Left hindlimb (tissue), 1 donor: Measurements from ENCODE around the gene NCK2.
"Not testable (repeated sequence)": the region's sequence is repeated elsewhere in the genome, so short reads cannot be mapped to it uniquely, and the experiment has no call there.

Source experiments
- DNase-seq: peaks from one replicate; pipeline ENCODE4 v3.0.0-alpha.2; 2018

NCK2 gene

DNA sequence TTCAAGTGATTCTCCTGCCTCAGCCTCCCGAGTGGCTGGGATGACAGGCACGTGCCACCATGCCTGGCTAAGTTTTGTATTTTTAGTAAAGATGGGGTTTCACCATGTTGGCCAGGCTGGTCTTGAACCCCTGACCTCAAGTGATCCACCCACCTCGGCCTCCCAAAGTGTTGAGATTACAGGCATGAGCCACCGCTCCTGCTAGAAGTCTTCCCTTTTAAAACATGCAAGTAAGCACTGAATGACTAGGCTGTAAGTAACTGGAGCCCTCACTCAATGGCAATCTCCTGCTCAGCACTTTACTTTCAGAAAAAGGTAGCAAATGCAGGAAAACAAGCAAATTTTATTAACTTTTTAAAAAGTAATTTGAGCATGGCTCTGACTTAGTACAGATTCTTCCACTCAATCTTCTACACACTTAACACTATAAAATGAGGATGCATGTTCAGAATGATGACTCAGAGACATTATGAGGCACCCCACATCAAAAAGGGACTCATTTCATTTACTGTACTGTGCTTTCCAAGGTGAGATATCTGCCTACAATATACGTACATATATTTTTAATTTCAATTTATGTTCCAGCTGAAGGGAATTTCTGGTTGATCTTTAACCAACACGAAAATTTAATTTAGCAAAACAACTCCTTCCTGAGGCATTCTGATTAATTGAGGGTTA, 6.6 kb upstream of the NCK2 start:
- DNase-seq, result no peak

DNA sequence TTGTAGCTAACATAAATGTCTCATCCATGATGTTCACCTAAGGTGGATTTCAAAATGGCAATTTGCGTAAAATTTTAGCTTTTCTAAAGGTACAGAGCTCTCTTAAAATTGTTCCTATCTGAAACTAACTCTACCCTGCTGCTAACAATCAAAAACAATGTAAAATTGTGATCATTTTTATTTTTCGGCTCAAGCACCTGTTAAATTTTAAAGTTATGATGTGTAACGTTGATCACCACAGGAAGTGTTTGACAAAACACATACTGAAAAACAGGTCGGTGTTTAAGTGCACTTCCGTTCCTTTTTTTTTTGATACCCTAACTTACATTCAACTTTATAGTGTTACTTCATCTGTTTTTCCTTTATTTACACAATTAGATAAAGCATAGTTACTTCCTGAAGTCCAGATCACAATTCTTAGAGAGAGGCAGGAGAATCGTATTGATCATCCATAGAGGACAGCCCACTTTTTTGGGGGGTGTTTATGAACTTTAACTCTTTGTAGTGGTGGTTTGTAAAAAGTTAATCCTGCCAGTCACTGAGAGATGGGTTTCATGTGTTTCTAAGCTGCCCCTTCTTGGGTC, 6.0 kb upstream of the NCK2 start:
- no peak for DNase-seq

GRCh38 chr2:105739426-105739825, 5.3 kb upstream of the NCK2 start:
- DNase-seq, result no peak

- no peak for DNase-seq
Observed at GRCh38 chr2:105739944-105740530, 4.7 kb upstream of the NCK2 start.

GRCh38 chr2:105741174-105741573, 3.5 kb upstream of the NCK2 start:
- no peak for DNase-seq

DNA sequence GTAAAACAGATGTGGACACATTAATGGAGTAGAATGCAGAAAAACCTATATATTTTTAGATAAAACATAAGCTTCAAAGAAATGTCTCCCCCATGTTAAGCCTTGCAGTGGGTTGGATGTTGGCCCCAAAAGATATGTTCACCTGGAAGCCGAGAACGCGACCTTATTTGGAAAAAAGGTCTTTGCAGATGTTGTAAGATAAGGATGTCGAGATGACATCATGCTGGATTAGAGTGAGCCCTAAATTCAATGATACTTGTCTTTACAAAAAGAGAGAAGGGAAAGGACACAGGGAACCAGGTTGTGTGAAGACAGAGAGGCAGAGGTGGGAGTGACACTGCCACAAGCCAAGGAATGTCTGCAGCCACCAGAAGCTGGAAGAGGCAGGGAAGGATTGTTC, 3.1 kb upstream of the NCK2 start:
- DNase-seq, result no peak

DNA sequence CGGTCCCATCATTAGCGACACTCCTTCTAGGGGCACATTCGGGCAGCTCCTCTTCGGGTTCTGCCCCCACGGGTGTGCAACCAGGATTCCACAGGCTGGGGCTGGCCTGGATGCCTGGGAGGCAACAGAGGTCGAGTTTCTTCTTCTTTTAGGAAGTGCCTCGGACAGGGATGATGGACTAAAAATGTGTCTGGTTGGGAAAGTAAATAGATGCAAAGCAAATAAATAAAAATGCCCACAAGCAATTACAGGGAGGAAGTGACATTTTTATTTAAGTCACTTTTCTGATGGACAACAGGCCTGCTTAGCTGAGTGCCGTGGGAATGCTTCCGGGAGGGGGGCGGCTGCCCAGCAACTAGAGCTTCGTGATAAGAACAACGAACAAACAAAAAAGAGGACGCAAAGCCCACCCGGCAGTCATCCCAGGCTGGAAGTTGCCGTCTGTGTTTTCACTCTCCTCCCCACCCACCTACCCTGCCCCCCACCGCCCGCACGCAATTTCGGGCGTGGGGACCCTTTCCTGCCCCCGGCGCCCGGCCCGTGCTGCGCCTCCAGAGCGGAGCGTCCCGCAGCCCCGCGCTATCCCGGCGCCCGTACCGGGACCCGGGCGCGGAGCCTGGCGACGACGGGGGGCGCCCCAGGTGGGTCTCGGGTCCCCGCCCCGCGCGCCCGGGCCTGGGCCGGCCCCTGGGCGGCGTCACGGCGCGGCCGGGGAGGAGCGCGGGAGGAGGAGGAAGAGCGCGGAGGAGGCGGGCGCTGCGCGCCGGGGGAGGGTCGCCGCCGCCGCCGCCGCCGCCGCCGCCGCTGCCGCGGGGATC, 412 bp upstream of the NCK2 start:
- peak; percentile 77 for DNase-seq

DNA sequence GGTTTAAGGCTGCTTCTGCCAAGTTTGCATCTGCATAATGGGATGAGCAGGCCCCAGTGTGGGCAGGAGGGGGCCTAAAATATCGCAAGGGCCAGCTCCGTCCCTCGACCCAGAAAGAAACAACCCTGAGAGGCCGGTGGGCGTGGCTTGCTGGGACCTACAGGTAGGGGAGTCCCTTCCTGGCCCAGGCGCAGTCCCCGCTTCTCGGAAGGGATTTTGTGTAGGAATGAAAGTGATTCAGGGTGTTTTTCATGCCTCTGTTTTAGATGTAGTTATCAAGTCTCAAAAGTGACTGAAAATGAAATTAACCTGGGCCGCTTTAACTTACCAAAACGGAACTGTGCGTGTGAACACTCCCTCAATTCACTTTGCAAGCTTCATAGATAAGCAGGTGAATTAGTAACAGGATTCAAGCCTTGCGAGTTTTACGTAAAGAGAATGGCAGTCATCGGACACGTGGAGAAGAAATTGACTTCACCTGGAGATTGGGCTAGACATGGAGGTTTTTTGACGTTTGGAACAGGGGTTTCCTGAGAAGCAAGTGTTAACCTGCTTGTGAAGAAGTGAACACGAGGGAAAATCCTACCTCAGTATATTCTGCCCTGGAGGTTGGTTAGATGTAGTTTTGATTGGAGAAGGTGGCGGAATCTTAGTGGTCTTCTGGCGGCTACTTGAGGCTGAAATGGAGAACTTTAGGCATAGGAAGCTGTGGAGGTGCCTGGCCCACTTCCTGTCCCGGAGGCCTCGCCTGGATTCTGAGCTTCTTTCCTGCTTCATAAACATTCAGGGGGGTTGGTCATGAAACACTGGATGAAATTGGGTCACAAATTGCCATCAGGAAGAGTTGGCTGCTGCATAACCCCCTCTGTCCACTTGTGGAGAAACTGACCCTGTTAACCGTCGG, 1.7 kb downstream of the NCK2 start:
- DNase-seq, result no peak

DNA sequence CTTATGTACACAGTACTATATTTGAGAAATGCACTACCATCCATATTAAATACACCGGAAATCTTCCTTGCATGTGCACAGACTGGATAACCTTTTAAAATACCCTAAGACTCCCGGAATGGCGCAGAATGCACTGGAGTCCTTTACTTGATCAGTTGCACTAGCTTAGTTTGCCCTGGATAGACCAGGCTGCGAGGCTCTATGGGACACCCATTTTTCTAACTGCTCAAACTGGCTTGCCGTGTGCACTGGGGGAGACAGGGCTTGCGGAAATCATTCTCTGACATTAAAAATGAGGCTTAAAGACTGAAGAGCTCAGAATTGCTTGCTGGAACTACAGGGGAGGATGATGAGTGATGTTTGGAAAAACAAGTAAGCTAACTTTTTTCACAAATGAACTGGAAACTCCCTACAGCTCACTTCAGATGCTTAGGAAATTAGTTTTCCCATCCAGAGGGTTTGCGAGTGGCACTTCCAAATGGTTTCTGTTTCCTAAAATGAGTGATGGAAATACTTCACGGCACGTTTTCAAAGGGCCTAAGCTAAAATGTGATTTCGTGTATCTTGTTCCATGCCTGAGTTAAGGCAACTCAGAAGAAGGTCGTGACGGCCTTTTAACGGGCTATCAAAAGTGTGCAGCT, 2.7 kb downstream of the NCK2 start:
- no peak for DNase-seq

GRCh38 chr2:105747991-105748390, 3.3 kb downstream of the NCK2 start:
- no peak for DNase-seq

GRCh38 chr2:105748566-105748965, 3.9 kb downstream of the NCK2 start:
- DNase-seq, result no peak

DNA sequence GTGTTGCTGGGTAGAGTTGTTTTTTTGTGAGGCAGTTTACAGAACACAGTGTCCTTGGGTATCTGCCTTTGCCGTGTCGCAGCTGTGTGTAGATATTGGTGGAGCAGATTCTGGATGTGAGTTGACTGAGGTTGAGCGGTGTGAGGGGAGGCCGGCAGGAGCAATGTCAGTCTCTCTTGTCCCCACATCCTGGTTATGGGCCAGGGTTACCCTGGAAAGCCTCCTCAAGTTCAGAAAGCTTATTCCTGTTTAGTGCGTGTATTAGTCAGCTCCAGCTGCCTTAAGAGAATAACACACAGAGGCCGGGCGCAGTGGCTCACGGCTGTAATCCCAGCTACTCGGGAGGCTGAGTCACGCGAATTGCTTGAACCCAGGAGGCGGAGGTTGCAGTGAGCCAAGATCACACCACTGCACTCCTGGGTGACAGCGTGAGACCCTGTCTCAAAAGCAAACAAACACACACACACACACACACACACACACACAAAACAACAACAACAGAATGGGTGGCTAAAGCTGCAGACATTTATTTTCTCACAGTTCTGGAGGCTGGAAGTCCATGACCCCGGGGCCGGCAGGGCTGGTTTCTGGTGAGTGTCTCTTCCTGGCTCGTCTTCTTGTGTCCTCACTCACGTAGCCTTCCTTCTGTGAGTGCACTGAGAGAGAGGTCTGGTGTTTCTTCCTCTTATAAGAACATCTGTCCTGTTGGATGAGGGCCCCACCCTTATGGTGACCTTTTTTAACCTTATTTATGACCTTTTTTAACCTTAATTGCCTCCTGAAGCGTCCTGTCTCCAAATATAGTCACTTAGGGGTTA, 5.1 kb downstream of the NCK2 start:
- DNase-seq, result no peak

DNA sequence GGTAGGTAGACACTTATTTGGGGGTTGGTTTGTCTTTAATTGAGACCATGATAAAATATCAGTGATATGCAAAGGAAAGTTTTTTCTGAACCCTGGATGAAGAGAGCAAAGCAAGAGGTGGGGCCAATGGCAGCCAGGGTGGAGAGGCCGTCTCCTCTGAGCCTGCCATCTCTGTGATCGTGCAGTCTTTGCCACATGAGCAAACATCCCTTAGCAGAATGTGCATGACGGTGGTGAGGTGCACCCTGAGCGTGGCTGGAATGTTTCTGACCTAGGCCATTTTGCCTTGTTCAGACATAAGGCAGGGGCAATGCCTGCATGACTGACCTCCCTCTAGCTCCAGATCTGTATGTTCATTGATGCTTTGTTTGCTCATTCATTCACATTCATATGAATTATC, 6.0 kb downstream of the NCK2 start:
- DNase-seq, result no peak

DNA sequence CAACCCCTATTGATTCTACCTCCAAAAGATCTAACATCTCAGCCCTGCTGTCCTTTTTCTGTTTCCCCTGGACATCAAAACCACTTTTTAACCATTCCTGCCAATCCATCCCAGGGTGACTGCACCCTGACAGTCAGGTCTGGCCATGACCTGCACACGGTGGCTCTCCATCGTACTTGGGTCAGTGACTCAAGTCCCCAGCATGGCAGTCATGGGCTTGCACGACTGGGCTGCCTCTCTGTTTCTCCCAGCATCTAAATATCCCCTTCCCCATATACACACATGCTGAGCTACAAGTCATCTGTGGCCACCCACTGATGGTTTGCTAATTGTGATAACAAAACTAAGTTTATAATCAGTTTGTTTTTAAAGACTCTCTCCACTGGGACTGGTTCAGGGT, 6.6 kb downstream of the NCK2 start:
- no peak for DNase-seq

DNA sequence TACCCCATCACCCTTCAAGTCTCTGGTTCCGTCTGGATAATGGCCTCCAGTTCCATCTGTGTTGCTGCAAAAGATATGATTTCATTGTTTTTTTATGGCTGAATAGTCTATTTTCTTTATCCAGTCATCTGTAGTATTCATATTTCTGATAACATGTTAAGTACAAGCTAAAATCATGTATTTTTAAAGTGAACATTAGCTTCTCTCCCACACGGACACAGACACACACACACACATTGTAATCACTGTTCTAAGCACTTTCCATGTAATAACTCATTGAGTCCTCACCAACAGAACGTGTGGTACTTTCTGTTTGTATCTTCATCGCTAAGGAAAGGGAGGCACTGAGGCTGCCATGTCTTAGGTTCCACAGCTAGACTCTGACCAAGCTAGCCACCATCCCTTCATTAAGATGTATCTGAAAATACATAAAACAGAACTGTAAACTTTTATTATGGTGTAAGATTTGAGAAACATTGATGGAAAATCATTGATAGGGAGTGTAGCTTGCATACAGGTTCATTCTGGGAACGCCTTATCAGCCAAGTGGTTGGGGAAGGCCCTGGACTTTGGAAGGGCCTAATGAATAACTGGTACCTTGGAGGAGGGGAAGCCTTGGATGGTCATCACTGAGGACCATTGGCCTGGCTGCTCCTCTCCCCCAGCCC, 8.1 kb downstream of the NCK2 start:
- DNase-seq, result no peak

GRCh38 chr2:105753380-105753779, 8.7 kb downstream of the NCK2 start:
- DNase-seq, result no peak

DNA sequence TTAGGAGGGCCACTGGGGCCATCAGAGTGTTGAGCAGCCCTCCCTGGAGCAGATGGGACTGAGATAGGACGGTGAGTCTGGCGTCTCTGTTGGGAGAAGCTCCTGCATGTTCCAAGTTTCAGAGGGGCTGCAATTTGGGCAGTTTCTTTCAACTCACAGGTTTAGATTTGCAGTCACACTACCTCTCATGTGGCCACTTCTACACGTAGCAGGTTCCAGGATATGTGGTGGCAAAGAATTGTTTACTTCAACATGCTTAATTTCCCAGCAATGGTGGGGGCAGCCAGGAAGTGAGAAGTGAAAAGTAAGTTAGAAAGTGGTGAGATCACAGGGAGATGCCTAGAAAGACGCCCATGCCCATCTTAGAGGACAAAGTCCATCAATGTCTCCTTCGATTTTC, 9.3 kb downstream of the NCK2 start:
- no peak for DNase-seq

- DNase-seq, result no peak
Observed at GRCh38 chr2:105754994-105755393, 10.3 kb downstream of the NCK2 start.

- no peak for DNase-seq
Observed at GRCh38 chr2:105755895-105756294, 11.2 kb downstream of the NCK2 start.

DNA sequence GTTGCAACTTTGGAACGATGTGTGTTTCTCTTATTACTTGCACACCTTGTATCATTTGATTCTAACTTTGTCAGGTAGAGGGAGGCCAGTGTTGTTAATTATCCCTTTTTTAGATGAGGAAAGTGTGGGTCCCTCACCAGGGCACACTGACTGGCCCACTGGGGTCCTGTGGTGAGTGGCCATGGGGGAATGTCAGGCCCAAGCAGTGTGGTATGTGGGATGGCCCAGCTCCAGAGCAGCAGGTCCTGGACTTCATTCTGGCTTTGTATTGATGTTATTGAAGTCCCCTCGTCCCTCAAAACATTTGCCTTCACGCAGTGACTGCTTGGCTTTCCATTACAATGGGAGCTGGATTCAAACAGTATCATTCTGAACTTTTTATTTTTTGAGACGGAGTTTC, 11.7 kb downstream of the NCK2 start:
- DNase-seq, result no peak

DNA sequence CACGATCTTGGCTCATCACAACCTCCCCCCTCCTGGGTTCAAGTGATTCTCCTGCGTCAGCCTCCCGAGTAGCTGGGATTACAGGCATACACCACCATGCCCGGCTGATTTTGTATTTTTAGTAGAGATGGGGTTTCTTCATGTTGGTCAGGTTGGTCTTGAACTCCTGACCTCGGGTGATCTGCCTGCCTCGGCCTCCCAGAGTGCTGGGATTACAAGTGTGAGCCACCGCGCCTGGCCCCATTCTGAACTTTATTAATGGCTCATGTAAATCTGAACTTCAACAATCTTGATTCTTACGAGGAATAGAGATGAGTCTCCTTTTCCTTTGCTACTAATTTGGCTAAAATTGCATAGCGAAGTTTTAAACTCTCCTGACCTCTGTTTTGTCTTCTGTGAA, 12.2 kb downstream of the NCK2 start:
- not testable (repeated sequence) for DNase-seq
